ENCODE measurements around the gene TMEM107. TPM values are rescaled to one million over a fixed set of nuclear protein-coding genes. Genes with fewer than 3 reads are reported as not detected.

The TMEM107 gene
- total RNA-seq, 4 donors from 2014 or later = 28.2 to 47.1 (median 38.2) TPM

GRCh38 chr17:8138672-8139371 lies 37.4 kb downstream of the TMEM107 start:
- Histone ChIP-seq H3K36me3 (peaks cover 10 to 44% (median 34%) of the 10 kb centered on the region in 3 donors), H3K27ac (peak overlapping the region; percentile 85 to 100 (median 92)), H3K4me3 (peak overlapping the region in 2 of 4 donors; percentile 35), H3K9me3 (no peaks in the 10 kb centered on the region), H3K4me1 (peaks cover 0 to 55% (median 9%) of the 10 kb centered on the region in 4 donors), H3K27me3 (no peaks in the 10 kb centered on the region)
- WGBS, 2 donors = 1% methylated on average over 46 of the region's 46 CpGs
- TF ChIP-seq CTCF (IDR thresholded peaks at IDR 0.05) = peak; percentile 86 to 97 (median 91)
- peak; percentile 60 to 84 for TF ChIP-seq POLR2A (IDR thresholded peaks at IDR 0.05)
- peak; percentile 96 to 99 for TF ChIP-seq EP300 (IDR thresholded peaks at IDR 0.05)
- DNase-seq (ENCODE audit: low spot score in 2 of 2) = peak; percentile 94

- peak overlapping the region in 2 of 4 donors; percentile 35 for H3K4me3 ChIP-seq
- H3K27ac ChIP-seq = peak overlapping the region; percentile 85 to 100 (median 92)
These were observed 37.9 kb downstream of the TMEM107 start for GRCh38 chr17:8138374-8138671.

GRCh38 chr17:8137645-8138373 lies 38.4 kb downstream of the TMEM107 start:
- Histone ChIP-seq H3K27ac (peak overlapping the region; percentile 85 to 100 (median 92)), H3K4me3 (peak overlapping the region in 2 of 4 donors; percentile 35)
- 34 to 35% methylated on average over 21 of the region's 21 CpGs for WGBS, 2 donors

More at GRCh38 chr17:8138374-8138671, 37.9 kb downstream of the TMEM107 start:
- peaks cover 0 to 50% (median 9%) of the 10 kb centered on the region in 4 donors for H3K4me1 ChIP-seq
- peaks cover 7 to 39% (median 29%) of the 10 kb centered on the region in 3 donors for H3K36me3 ChIP-seq
- H3K9me3 ChIP-seq = no peaks in the 10 kb centered on the region
- WGBS, 2 donors = 2% methylated on average over 7 of the region's 7 CpGs
- H3K27me3 ChIP-seq = no peaks in the 10 kb centered on the region
- no peak for DNase-seq (ENCODE audit: low spot score in 2 of 2)
- TF ChIP-seq POLR2A (IDR thresholded peaks at IDR 0.05) (no peak), CTCF (IDR thresholded peaks at IDR 0.05) (no peak), EP300 (IDR thresholded peaks at IDR 0.05) (no peak)

DNA sequence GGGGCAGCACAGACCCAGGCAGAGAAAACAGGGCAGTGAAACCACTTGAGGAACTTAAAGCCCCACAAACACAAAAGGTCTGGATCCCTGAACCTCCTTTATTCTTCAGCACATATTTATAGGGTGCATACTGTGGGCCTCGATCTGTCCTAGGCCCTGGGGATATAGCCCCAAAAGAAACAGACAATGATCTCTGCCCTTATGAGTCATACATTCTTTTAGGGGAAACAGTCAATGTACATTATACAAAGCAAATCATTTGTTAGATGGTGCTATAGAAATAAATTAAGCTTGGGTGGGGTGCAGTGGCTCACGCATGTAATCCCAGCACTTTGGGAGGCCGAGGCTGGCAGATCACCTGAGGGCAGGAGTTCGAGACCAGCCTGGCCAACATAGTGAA lies 42.2 kb downstream of the TMEM107 start:
- DNase-seq (ENCODE audit: low spot score in 2 of 2) = no peak
- Histone ChIP-seq H3K4me1 (peaks cover 0 to 11% (median 3%) of the 10 kb centered on the region in 4 donors), H3K36me3 (no peaks in the 10 kb centered on the region), H3K27me3 (no peaks in the 10 kb centered on the region), H3K9me3 (no peaks in the 10 kb centered on the region), H3K27ac (no peak overlapping the region), H3K4me3 (no peak overlapping the region)
- 56 to 77% methylated on average over 4 of the region's 4 CpGs for WGBS, 2 donors
- TF ChIP-seq CTCF (IDR thresholded peaks at IDR 0.05) (no peak), EP300 (IDR thresholded peaks at IDR 0.05) (no peak), POLR2A (IDR thresholded peaks at IDR 0.05) (no peak)

More at GRCh38 chr17:8137645-8138373, 38.4 kb downstream of the TMEM107 start:
- H3K4me1 ChIP-seq = peaks cover 0 to 45% (median 9%) of the 10 kb centered on the region in 4 donors
- H3K27me3 ChIP-seq = no peaks in the 10 kb centered on the region
- peak in 1 of 2 donors; percentile 22 for DNase-seq (ENCODE audit: low spot score in 2 of 2)
- TF ChIP-seq POLR2A (IDR thresholded peaks at IDR 0.05) (no peak), CTCF (IDR thresholded peaks at IDR 0.05) (no peak), EP300 (IDR thresholded peaks at IDR 0.05) (no peak)
- no peaks in the 10 kb centered on the region for H3K9me3 ChIP-seq
- peaks cover 7 to 34% (median 24%) of the 10 kb centered on the region in 3 donors for H3K36me3 ChIP-seq

DNA sequence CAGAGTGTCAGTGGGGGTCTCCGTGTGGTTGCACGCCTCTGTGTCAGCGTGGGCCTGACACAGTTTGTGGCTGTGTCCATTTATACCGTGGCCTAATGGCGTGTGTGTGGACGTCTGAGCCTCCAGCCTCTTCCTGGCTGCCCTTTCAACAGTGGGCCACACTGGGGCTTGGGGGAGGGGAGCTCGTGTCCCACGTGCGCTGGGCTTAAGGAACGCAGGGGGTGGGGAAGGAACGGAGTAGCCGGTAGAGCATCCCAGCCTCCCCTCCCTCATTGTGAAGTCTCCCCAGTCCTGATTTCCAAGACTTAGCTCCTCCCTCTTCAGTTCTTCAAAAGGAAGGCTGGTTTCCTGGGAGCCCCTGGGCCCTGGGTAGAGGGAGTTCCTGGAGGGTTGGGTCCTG lies 42.8 kb downstream of the TMEM107 start:
- Histone ChIP-seq H3K9me3 (no peaks in the 10 kb centered on the region), H3K4me1 (peaks cover 0 to 8% (median 3%) of the 10 kb centered on the region in 4 donors), H3K27ac (no peak overlapping the region), H3K4me3 (no peak overlapping the region), H3K27me3 (no peaks in the 10 kb centered on the region), H3K36me3 (no peaks in the 10 kb centered on the region)
- no peak for TF ChIP-seq EP300 (IDR thresholded peaks at IDR 0.05)
- TF ChIP-seq POLR2A (IDR thresholded peaks at IDR 0.05) = no peak
- TF ChIP-seq CTCF (IDR thresholded peaks at IDR 0.05) = no peak
- 41 to 52% methylated on average over 12 of the region's 12 CpGs for WGBS, 2 donors
- no peak for DNase-seq (ENCODE audit: low spot score in 2 of 2)
